GM23338 (cell line): Measurements from ENCODE around the gene CLDN9. TPM values are rescaled to one million over a fixed set of nuclear protein-coding genes. Genes with fewer than 3 reads are reported as not detected.

ENCODE experiments used
- CREB1 ChIP-seq: fragments of 250-450 bp; sonication (Bioruptor Pico); IDR thresholded peaks from 2 replicates; pipeline ENCODE4 v1.5.0; 2020; ENCODE audit warnings: low read depth, mild to moderate bottlenecking, moderate library complexity
- EZH2 ChIP-seq: fragments of 200-600 bp; sonication (generic); IDR thresholded peaks from one replicate; pipeline ENCODE4 v1.8.0; 2017; ENCODE audit warnings: antibody characterized with exemption, mild to moderate bottlenecking, low read depth; ENCODE audit not compliant: unreplicated experiment
- EZH2phosphoT487 ChIP-seq: fragments of 200-600 bp; sonication (generic); IDR thresholded peaks from one replicate; pipeline ENCODE4 v1.8.1; 2018; ENCODE audit warnings: antibody characterized with exemption; ENCODE audit not compliant: unreplicated experiment
- NANOG ChIP-seq: IDR thresholded peaks from 2 replicates; pipeline ENCODE4 v1.6.1; 2016; ENCODE audit warnings: antibody characterized with exemption, borderline replicate concordance
- STAT1 ChIP-seq: IDR thresholded peaks from one replicate; pipeline ENCODE4 v1.6.1; 2016; ENCODE audit warnings: antibody characterized with exemption; ENCODE audit not compliant: unreplicated experiment
- ZNF114 ChIP-seq: fragments of 250-450 bp; sonication (Bioruptor Pico); IDR thresholded peaks from 2 replicates; pipeline ENCODE4 v1.5.0; 2020; ENCODE audit warnings: mild to moderate bottlenecking, moderate library complexity
- ZNF331 ChIP-seq: fragments of 250-450 bp; sonication (Bioruptor Pico); IDR thresholded peaks from 2 replicates; pipeline ENCODE4 v1.5.0; 2020; ENCODE audit warnings: low read depth, mild to moderate bottlenecking, moderate library complexity
- polyA plus RNA-seq: library from polyadenylated mRNA; unstranded; fragments of >200 nt; fragmentation: Nextera tagmentation; extraction: Ambion mirVana; gene quantifications from 2 replicates; pipeline ENCODE4 v1.2.1, GENCODE V29; 2016
- total RNA-seq: library from RNA; depleted of rRNA; stranded (reverse); fragments of >200 nt; shearing (Covaris generic); gene quantifications from 2 replicates; pipeline ENCODE4 v1.2.3, GENCODE V29; 2014
- TF ChIP-seq, protein P1 (sequence below): fragments of 250-450 bp; sonication (Bioruptor Pico); IDR thresholded peaks from 2 replicates; pipeline ENCODE4 v1.5.0; 2020; ENCODE audit warnings: mild to moderate bottlenecking, moderate library complexity
- TF ChIP-seq, protein P2 (sequence below): IDR thresholded peaks from 2 replicates; pipeline ENCODE4 v1.6.1; 2016; ENCODE audit warnings: antibody characterized with exemption
- TF ChIP-seq, protein P3 (sequence below), 2 experiments: fragments of 200-600 bp in 1 of 2; sonication (generic) in 1 of 2; conservative IDR thresholded peaks; 2 replicates each; pipeline versions ENCODE4 v1.5.1 to v1.6.1; 2016 to 2017; ENCODE audit warnings: antibody characterized with exemption in 2 of 2, low read depth in 2 of 2, mild to moderate bottlenecking in 2 of 2, moderate library complexity in 1 of 2

The CLDN9 gene
- total and polyA plus RNA-seq, 2 experiments from 2014 or later, result 1.8 to 3.0 TPM

DNA sequence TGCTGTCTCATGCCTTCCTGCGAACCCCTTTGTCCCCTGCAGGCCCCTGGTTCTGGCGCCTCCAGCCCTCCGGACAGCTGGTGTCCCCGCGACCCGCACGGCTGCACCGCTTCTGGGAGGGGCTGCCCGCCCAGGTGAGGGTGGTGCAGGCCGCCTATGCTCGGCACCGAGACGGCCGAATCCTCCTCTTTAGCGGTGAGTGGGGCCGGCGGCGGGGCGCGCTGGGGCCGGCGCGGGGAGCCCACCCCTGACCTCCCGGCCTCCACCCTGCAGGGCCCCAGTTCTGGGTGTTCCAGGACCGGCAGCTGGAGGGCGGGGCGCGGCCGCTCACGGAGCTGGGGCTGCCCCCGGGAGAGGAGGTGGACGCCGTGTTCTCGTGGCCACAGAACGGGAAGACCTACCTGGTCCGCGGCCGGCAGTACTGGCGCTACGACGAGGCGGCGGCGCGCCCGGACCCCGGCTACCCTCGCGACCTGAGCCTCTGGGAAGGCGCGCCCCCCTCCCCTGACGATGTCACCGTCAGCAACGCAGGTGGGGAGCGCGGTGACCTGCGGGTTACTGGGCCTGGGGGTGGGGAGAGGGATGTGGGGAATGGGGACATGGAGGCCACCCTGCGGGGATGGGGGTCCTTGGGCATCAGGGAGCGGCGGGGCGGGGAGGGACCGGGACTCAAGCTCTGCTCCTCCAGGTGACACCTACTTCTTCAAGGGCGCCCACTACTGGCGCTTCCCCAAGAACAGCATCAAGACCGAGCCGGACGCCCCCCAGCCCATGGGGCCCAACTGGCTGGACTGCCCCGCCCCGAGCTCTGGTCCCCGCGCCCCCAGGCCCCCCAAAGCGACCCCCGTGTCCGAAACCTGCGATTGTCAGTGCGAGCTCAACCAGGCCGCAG, 45.7 kb downstream of the CLDN9 start (continued):
- TF ChIP-seq, protein P1, sequence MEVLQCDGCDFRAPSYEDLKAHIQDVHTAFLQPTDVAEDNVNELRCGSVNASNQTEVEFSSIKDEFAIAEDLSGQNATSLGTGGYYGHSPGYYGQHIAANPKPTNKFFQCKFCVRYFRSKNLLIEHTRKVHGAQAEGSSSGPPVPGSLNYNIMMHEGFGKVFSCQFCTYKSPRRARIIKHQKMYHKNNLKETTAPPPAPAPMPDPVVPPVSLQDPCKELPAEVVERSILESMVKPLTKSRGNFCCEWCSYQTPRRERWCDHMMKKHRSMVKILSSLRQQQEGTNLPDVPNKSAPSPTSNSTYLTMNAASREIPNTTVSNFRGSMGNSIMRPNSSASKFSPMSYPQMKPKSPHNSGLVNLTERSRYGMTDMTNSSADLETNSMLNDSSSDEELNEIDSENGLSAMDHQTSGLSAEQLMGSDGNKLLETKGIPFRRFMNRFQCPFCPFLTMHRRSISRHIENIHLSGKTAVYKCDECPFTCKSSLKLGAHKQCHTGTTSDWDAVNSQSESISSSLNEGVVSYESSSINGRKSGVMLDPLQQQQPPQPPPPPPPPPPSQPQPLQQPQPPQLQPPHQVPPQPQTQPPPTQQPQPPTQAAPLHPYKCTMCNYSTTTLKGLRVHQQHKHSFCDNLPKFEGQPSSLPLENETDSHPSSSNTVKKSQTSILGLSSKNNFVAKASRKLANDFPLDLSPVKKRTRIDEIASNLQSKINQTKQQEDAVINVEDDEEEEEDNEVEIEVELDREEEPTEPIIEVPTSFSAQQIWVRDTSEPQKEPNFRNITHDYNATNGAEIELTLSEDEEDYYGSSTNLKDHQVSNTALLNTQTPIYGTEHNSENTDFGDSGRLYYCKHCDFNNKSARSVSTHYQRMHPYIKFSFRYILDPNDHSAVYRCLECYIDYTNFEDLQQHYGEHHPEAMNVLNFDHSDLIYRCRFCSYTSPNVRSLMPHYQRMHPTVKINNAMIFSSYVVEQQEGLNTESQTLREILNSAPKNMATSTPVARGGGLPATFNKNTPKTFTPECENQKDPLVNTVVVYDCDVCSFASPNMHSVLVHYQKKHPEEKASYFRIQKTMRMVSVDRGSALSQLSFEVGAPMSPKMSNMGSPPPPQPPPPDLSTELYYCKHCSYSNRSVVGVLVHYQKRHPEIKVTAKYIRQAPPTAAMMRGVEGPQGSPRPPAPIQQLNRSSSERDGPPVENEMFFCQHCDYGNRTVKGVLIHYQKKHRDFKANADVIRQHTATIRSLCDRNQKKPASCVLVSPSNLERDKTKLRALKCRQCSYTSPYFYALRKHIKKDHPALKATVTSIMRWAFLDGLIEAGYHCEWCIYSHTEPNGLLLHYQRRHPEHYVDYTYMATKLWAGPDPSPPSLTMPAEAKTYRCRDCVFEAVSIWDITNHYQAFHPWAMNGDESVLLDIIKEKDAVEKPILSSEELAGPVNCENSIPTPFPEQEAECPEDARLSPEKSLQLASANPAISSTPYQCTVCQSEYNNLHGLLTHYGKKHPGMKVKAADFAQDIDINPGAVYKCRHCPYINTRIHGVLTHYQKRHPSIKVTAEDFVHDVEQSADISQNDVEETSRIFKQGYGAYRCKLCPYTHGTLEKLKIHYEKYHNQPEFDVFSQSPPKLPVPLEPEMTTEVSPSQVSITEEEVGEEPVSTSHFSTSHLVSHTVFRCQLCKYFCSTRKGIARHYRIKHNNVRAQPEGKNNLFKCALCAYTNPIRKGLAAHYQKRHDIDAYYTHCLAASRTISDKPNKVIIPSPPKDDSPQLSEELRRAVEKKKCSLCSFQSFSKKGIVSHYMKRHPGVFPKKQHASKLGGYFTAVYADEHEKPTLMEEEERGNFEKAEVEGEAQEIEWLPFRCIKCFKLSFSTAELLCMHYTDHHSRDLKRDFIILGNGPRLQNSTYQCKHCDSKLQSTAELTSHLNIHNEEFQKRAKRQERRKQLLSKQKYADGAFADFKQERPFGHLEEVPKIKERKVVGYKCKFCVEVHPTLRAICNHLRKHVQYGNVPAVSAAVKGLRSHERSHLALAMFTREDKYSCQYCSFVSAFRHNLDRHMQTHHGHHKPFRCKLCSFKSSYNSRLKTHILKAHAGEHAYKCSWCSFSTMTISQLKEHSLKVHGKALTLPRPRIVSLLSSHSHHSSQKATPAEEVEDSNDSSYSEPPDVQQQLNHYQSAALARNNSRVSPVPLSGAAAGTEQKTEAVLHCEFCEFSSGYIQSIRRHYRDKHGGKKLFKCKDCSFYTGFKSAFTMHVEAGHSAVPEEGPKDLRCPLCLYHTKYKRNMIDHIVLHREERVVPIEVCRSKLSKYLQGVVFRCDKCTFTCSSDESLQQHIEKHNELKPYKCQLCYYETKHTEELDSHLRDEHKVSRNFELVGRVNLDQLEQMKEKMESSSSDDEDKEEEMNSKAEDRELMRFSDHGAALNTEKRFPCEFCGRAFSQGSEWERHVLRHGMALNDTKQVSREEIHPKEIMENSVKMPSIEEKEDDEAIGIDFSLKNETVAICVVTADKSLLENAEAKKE (CRISPR knock-in tag), result no peak
- TF ChIP-seq, protein P2, sequence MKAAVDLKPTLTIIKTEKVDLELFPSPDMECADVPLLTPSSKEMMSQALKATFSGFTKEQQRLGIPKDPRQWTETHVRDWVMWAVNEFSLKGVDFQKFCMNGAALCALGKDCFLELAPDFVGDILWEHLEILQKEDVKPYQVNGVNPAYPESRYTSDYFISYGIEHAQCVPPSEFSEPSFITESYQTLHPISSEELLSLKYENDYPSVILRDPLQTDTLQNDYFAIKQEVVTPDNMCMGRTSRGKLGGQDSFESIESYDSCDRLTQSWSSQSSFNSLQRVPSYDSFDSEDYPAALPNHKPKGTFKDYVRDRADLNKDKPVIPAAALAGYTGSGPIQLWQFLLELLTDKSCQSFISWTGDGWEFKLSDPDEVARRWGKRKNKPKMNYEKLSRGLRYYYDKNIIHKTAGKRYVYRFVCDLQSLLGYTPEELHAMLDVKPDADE, result no peak
- no peak for TF ChIP-seq ZNF114 (CRISPR knock-in tag)
- TF ChIP-seq, protein P3, sequence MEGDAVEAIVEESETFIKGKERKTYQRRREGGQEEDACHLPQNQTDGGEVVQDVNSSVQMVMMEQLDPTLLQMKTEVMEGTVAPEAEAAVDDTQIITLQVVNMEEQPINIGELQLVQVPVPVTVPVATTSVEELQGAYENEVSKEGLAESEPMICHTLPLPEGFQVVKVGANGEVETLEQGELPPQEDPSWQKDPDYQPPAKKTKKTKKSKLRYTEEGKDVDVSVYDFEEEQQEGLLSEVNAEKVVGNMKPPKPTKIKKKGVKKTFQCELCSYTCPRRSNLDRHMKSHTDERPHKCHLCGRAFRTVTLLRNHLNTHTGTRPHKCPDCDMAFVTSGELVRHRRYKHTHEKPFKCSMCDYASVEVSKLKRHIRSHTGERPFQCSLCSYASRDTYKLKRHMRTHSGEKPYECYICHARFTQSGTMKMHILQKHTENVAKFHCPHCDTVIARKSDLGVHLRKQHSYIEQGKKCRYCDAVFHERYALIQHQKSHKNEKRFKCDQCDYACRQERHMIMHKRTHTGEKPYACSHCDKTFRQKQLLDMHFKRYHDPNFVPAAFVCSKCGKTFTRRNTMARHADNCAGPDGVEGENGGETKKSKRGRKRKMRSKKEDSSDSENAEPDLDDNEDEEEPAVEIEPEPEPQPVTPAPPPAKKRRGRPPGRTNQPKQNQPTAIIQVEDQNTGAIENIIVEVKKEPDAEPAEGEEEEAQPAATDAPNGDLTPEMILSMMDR (conservative IDR thresholded peaks at IDR 0.05; ENCODE audit: low read depth in 2 of 2), result peak; percentile 23 to 67; a peak in 3 of 4 replicates
- no peak for TF ChIP-seq EZH2phosphoT487
- no peak for TF ChIP-seq EZH2
- no peak for TF ChIP-seq CREB1 (CRISPR knock-in tag)
- no peak for TF ChIP-seq STAT1
- no peak for TF ChIP-seq ZNF331
- TF ChIP-seq NANOG, result no peak
